GM18499 (cell line): ENCODE measurements around the gene RERE.

Source experiments
- ATAC-seq: cut with Tn5 transposase; IDR thresholded peaks from one replicate; pipeline ENCODE4 v1.9.1; 2021; ENCODE audit warnings: moderate number of reproducible peaks; ENCODE audit not compliant: insufficient read depth, unreplicated experiment

The RERE gene

GRCh38 chr1:8351693-8352470 lies 465.6 kb downstream of the RERE start:
- ATAC-seq, result no peak

- no peak for ATAC-seq
These were observed 466.3 kb downstream of the RERE start for GRCh38 chr1:8350914-8351684.

DNA sequence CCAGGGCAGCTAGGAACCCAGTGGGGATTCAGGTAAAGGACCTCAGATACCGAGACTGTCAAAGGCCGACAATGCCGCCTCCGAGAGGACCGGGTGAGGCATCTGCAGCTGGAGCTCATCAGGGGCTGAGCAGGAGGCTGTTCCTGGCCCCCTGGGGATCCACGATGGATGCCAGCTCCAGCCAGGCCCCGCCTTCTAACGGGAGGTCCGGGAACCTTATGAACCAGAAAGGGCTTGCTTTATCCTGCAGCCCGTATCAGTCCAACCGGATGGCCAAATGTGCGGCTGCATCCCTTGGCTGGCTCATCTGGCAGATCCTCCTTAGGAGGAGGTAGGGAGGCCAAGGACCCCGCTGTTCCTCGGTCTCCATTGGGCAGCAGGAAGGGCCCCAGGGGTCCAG lies 467.5 kb downstream of the RERE start:
- ATAC-seq, result no peak

DNA sequence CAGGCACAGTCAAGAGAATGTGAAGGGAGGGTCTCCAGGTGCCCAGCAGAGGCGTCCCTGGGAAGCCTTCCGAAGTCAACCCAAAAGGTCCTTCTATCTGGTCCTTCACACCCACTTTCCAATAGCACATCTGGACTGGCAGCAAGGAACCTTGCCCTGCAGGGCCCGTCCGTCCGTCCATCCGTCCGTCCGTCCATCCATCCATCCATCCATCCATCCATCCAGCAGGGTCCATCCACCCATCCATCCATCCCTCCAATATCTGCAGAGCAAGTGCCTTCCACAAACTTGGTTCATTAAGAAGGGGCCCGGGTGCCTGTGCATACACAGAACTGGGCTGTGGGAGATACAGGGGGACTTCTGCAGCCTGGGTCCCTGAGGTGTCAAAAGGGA lies 468.0 kb downstream of the RERE start:
- ATAC-seq, result no peak

DNA sequence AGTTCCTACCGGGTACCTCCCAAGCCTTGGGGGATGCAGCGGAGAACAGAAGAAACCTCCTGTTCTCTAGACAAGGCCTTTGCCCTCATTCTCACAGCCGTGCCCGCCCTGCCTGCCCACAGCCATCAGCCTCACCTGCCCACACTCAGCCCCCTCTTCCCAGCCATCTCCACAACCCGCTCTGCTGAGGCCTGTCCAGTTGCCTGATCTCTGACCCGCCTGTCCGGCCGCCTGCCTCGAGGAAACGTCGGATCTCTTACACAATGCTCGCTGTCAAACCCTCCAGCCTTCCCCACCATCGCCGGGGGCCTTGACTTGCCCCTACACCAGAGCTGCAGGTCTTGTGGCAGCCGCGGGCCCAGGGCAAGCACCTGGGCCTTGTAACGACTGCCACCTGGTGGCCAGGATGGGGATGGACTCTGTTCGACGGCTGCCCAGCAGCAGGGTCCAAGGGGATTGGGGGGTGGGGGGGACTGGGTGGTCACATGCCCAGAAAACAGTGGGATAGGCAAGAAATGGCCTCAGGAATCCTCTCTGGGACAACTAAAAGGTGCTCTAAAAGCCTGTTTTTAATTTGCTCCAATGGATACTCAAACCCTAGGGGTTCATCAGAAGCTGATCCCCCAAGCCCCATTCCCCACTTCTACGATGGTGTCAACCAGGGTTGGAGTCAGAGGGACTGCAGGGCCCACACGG lies 468.5 kb downstream of the RERE start:
- ATAC-seq, result no peak

DNA sequence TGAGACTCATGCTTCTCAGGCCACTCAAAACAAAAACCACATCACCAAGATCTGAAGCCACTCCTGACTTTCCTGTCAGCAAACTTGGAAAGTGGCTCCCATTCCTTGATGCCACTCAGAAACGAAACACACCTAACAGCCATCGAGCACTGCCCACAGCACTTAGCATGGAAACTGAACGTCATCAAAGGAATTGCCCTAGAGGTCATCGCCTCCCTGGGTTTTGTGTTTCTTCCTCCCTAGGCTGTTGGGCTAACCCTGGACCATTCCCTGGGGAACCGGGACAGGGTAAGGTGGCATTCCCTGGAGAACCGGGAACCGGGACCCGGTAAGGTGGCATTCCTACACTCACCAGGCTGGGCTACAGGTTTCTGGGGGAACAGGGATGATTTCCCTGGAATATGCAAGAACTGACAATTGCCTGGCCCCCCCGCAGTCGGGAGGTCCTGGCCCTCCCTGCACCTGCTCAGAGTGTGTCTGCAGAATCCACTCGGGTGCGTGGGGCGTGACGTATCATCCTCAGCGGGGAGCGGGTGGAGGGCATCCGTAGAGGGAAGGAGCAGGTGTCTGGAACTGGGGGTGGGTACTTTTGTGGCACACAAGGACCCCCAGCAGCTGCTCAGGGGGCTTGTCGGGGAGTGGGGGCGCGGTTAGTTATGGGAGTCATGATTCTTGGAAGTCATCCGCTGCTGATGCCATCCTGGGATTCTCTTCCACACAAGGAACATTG lies 469.2 kb downstream of the RERE start:
- ATAC-seq, result no peak

GRCh38 chr1:8347635-8348034 lies 469.8 kb downstream of the RERE start:
- ATAC-seq, result no peak

GRCh38 chr1:8345621-8346415 lies 471.6 kb downstream of the RERE start:
- no peak for ATAC-seq

- no peak for ATAC-seq
These were observed 472.4 kb downstream of the RERE start for GRCh38 chr1:8344893-8345507.

- no peak for ATAC-seq
These were observed 473.9 kb downstream of the RERE start for GRCh38 chr1:8343464-8344001.

DNA sequence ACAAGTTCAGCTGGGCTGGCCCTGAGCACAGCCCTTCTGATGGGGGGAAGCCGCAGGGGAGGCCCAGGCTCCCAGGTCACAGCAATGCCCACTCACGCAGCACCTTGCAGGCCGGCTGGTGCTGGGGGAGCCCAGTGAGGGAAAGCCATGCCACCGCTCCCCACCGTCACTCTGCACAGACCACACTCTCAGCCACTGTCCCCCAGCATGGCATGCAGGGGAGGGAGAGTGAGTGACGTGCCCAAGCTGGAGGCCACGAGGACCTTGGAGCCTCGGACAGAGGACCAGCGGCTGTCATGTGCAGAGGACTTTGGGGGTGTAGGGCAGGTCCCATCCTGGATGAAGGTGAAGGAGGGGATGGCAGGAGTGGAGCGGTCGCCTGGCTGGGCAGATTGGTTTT lies 474.4 kb downstream of the RERE start:
- no peak for ATAC-seq

GRCh38 chr1:8342325-8342724 lies 475.1 kb downstream of the RERE start:
- no peak for ATAC-seq

GRCh38 chr1:8340448-8340847 lies 477.0 kb downstream of the RERE start:
- no peak for ATAC-seq

- ATAC-seq, result no peak
These were observed 478.2 kb downstream of the RERE start for GRCh38 chr1:8339203-8339600.

DNA sequence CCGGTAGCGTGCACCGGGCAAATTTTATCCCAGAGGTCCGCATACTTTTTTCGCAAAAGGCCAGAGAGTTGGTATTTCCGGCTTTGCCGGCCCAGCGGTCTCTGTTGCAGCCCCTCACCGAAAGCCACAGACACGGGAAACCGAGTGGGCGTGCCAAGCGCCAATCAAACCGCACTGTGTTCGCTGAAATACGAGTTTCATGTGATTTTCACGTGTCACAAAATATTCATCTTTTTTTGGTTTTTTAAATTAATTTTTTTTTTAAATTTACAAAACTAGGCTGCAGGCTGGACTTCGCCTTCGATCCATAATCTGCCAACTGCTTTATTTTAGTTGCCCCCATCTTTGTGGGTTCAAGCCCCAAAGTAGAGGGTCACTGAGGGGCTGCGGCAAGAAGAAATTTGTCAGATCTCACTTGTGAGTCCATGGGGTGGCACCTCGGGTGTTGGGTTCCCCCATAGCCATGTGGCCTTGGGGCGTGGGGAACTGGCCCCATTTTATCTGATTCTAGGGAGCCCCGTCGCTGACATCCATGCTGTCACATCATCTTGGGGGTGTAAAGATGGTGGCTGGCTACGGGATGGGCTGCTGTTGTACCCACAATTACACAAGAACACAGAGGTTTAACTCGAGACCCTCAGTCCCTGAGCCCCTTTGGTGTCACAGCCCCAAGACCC lies 478.8 kb downstream of the RERE start:
- ATAC-seq, result no peak

DNA sequence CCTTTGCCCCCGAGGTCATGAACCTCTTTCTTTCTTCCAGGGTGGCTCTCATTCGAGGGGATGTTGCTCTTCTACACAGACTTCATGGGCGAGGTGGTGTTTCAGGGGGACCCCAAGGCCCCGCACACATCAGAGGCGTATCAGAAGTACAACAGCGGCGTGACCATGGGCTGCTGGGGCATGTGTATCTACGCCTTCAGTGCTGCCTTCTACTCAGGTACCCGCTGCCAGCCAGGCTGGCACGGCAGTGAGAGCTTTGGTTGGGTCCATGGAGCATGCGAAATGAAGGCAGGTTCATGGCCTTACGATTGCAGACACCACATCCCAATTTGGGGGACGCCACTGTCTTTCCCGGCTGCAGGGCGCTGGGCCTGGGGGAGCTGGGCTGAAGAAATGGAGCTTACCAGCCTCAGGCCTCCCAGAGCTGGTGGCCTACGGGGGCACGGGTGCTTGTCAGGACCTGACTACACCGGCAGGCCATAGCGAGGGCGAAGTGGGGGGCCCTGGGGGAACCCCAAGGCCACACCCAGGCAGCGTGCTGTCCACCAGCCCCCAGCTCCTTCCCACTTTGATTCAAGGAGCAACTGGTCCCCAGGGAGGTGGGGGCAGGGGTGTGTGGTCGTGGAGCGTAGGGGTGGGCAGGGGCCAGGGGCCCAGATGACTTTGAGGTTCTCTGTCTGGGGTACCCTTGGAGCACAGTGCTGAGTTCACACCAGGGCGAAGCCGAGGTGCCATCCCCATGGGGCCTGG lies 479.5 kb downstream of the RERE start:
- no peak for ATAC-seq

GRCh38 chr1:8335246-8335645 lies 482.2 kb downstream of the RERE start:
- no peak for ATAC-seq
